HepG2 (cell line): ENCODE results near the gene SLC1A2.

Source experiments
- ZBTB21 ChIP-seq: sonication (generic); formaldehyde crosslinking; IDR thresholded peaks from 2 replicates; pipeline ENCODE4 v1.4.0; 2020; ENCODE audit warnings: missing genetic modification reagents
- ZNF589 ChIP-seq: sonication (generic); formaldehyde crosslinking; conservative IDR thresholded peaks from 2 replicates; pipeline ENCODE4 v1.8.0; 2022; ENCODE audit warnings: mild to moderate bottlenecking, moderate library complexity, missing genetic modification reagents
- ZNF775 ChIP-seq: sonication (generic); formaldehyde crosslinking; IDR thresholded peaks from 2 replicates; pipeline ENCODE4 v1.4.0; 2020; ENCODE audit warnings: missing genetic modification reagents, mild to moderate bottlenecking, moderate library complexity, borderline replicate concordance
- ZSCAN21 ChIP-seq: sonication (generic); formaldehyde crosslinking; IDR thresholded peaks from 2 replicates; pipeline ENCODE4 v1.8.0; 2022; ENCODE audit warnings: mild to moderate bottlenecking, missing genetic modification reagents, moderate library complexity, borderline replicate concordance
- TF ChIP-seq, protein P1 (sequence below): sonication (generic); formaldehyde crosslinking; IDR thresholded peaks from 2 replicates; pipeline ENCODE4 v1.5.1; 2020; ENCODE audit warnings: missing genetic modification reagents, mild to moderate bottlenecking, borderline replicate concordance

DNA sequence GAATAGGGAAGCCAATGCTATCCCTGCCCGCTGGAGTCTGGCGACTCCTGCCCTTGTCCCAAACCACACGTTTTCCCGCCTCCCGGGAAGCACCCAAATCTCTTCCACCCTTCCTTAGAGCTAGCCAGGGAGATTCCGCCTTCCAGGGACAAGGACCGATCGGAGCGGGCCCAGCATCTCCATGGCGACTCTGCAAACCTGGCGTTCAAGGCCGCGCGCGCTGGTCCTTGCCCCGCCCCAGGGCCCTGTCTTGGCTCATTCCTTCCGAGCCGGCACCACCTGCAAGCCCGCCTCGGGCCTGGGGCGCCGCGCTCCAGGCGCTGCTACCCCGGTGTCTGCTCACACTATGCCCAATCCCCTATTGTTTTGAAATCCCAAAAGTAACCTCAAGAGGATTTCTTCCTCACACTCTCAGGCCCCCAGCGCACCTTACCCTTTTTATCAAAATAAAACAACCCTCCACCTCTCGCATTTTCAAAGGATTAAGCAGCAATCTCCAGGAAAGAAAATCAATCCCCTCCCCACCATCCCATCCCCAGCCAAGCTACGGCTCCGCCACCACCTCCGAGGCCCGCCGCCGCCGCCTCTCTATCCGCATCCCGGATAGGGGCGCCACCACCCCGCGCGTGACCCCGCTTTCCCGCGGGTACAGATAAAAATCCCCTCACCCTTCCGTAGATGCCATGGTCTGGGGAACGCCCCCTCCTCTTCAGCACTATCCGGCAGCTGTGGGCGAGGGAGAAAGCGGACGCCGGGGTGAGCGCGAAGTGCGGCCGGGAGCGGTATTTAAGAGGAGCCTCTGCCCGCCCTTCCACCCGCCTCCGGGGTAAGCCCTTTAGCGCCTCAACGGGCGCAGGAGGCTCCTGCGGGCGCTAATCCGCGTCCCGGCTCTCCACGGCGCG is 825 bp downstream of the SLC1A2 start:
- TF ChIP-seq, protein P1, sequence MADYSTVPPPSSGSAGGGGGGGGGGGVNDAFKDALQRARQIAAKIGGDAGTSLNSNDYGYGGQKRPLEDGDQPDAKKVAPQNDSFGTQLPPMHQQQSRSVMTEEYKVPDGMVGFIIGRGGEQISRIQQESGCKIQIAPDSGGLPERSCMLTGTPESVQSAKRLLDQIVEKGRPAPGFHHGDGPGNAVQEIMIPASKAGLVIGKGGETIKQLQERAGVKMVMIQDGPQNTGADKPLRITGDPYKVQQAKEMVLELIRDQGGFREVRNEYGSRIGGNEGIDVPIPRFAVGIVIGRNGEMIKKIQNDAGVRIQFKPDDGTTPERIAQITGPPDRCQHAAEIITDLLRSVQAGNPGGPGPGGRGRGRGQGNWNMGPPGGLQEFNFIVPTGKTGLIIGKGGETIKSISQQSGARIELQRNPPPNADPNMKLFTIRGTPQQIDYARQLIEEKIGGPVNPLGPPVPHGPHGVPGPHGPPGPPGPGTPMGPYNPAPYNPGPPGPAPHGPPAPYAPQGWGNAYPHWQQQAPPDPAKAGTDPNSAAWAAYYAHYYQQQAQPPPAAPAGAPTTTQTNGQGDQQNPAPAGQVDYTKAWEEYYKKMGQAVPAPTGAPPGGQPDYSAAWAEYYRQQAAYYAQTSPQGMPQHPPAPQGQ (CRISPR knock-in tag), result no peak
- no peak for TF ChIP-seq ZSCAN21 (CRISPR knock-in tag)
- TF ChIP-seq ZBTB21, result no peak
- no peak for TF ChIP-seq ZNF589 (CRISPR knock-in tag)
- no peak for TF ChIP-seq ZNF775
